Endothelial cell (in vitro differentiated cells): ENCODE results near the gene ADGRA1. TPM values are rescaled to one million over a fixed set of nuclear protein-coding genes. Genes with fewer than 3 reads are reported as not detected.

Experiments used
- DNase-seq: peaks from one replicate; pipeline ENCODE4 v3.0.0; 2021; ENCODE audit warnings: low spot score
- H3K27ac Mint-ChIP-seq: one replicate; pipeline ENCODE4 v1.8.0; 2021; ENCODE audit warnings: mixed read lengths, inconsistent platforms; ENCODE audit not compliant: unreplicated experiment
- H3K27me3 Mint-ChIP-seq: one replicate; pipeline ENCODE4 v1.8.0; 2021; ENCODE audit warnings: mild to moderate bottlenecking, moderate library complexity, mixed read lengths, inconsistent platforms; ENCODE audit not compliant: unreplicated experiment
- H3K36me3 Mint-ChIP-seq: one replicate; pipeline ENCODE4 v1.8.0; 2021; ENCODE audit warnings: mild to moderate bottlenecking, low read depth, mixed read lengths, inconsistent platforms; ENCODE audit not compliant: unreplicated experiment
- H3K4me1 Mint-ChIP-seq: one replicate; pipeline ENCODE4 v1.8.0; 2021; ENCODE audit warnings: mild to moderate bottlenecking, mixed read lengths, inconsistent platforms; ENCODE audit not compliant: unreplicated experiment
- H3K4me3 Mint-ChIP-seq: one replicate; pipeline ENCODE4 v1.8.0; 2021; ENCODE audit warnings: mild to moderate bottlenecking, mixed read lengths, inconsistent platforms; ENCODE audit not compliant: unreplicated experiment
- H3K9me3 Mint-ChIP-seq: one replicate; pipeline ENCODE4 v1.8.0; 2021; ENCODE audit warnings: mixed read lengths, inconsistent platforms; ENCODE audit not compliant: unreplicated experiment
- CTCF ChIP-seq: fragments of 200-600 bp; sonication (generic); IDR thresholded peaks from one replicate; pipeline ENCODE4 v1.5.0; 2021; ENCODE audit warnings: antibody characterized with exemption; ENCODE audit not compliant: unreplicated experiment
- total RNA-seq: library from RNA; stranded (reverse); fragmentation: NEBNext Ultra II Directional; extraction: Animal tissue kit (Norgen Biotek cat#: 25700); gene quantifications from one replicate; pipeline ENCODE4 v1.2.1, GENCODE V29; 2021; ENCODE audit not compliant: unreplicated experiment

The ADGRA1 gene
- total RNA-seq, 1 donor from 2014 or later = not detected

- no peak for DNase-seq
- Mint-ChIP-seq H3K36me3 (no peaks in the 10 kb centered on the region), H3K4me1 (no peaks in the 10 kb centered on the region), H3K9me3 (no peaks in the 10 kb centered on the region), H3K4me3 (no peak overlapping the region), H3K27ac (no peak overlapping the region), H3K27me3 (peaks cover 2% of the 10 kb centered on the region)
- TF ChIP-seq CTCF = no peak
Measured at GRCh38 chr10:133142523-133143199, 54.9 kb downstream of the ADGRA1 start.

DNA sequence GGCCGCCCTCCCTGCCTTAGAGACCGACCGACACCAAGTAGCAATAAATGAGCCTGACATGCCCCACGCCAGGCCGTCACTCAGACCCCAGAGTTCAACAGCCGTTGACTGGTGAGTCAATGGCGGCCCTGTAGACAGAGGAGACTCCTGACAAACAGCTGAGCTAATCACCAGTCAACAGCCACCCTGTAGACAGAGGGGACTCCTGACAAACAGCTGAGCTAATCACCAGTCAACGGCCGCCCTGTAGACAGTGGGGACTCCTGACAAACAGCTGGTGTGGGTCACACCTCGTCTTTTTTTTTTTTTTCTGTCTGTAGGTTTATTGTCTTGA, 55.4 kb downstream of the ADGRA1 start:
- no peak for DNase-seq
- Mint-ChIP-seq H3K9me3 (no peaks in the 10 kb centered on the region), H3K27ac (no peak overlapping the region), H3K4me1 (no peaks in the 10 kb centered on the region), H3K27me3 (peaks cover 2% of the 10 kb centered on the region), H3K4me3 (no peak overlapping the region), H3K36me3 (no peaks in the 10 kb centered on the region)
- TF ChIP-seq CTCF = no peak

- Mint-ChIP-seq H3K9me3 (no peaks in the 10 kb centered on the region), H3K36me3 (no peaks in the 10 kb centered on the region), H3K27ac (no peak overlapping the region), H3K4me1 (no peaks in the 10 kb centered on the region), H3K4me3 (no peak overlapping the region), H3K27me3 (peaks cover 2% of the 10 kb centered on the region)
- no peak for TF ChIP-seq CTCF
- DNase-seq = no peak
Measured at GRCh38 chr10:133143546-133143945, 55.8 kb downstream of the ADGRA1 start.

GRCh38 chr10:133144771-133145170, 57.0 kb downstream of the ADGRA1 start:
- Mint-ChIP-seq H3K36me3 (no peaks in the 10 kb centered on the region), H3K27me3 (peaks cover 2% of the 10 kb centered on the region), H3K4me1 (no peaks in the 10 kb centered on the region), H3K27ac (peak overlapping the region; percentile 26), H3K9me3 (no peaks in the 10 kb centered on the region), H3K4me3 (no peak overlapping the region)
- DNase-seq = no peak
- no peak for TF ChIP-seq CTCF

DNA sequence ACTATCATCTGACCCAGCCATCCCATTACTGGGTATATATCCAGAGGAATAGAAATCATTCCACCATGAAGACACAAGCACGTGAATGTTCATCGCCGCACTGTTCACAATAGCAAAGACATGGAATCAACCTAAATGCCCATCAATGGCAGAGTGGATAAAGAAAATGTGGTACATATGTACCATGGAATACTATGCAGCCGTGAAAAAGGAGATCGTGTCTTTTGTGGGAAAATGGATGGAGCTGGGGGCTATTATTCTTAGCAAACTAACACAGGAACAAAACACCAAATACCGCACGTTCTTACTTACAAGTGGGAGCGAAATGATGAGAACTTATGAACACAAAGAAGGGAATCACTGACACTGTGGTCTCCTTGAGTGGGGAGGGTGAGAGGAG, 62.5 kb downstream of the ADGRA1 start:
- Mint-ChIP-seq H3K27me3 (peaks cover 1% of the 10 kb centered on the region), H3K4me1 (peaks cover 5% of the 10 kb centered on the region), H3K9me3 (no peaks in the 10 kb centered on the region), H3K4me3 (no peak overlapping the region), H3K36me3 (no peaks in the 10 kb centered on the region), H3K27ac (no peak overlapping the region)
- DNase-seq = no peak
- TF ChIP-seq CTCF = no peak
